Liver (tissue), 9 donors: ENCODE measurements around the gene SNAPC1. TPM values are rescaled to one million over a fixed set of nuclear protein-coding genes. Genes with fewer than 3 reads are reported as not detected.

Experiments
- DNase-seq: peaks from one replicate; pipeline ENCODE4 v3.0.0-alpha.2; 2017; ENCODE audit warnings: low spot score
- H3K27ac ChIP-seq, 2 donors: one replicate each; pipeline ENCODE4 v1.7.0; 2013; ENCODE audit warnings: inconsistent platforms in 2 of 2, low read length in 2 of 2, control low read depth in 1 of 2, low read depth in 1 of 2, mild to moderate bottlenecking in 1 of 2
- H3K27me3 ChIP-seq, 4 donors: one replicate each; pipeline versions ENCODE4 v1.6.1 to v1.7.0; 2013; ENCODE audit warnings: low read length in 3 of 4, inconsistent platforms in 1 of 4, mild to moderate bottlenecking in 1 of 4, moderate library complexity in 1 of 4; ENCODE audit not compliant: control insufficient read depth in 4 of 4, insufficient read depth in 4 of 4
- H3K36me3 ChIP-seq, 4 donors: one replicate each; pipeline versions ENCODE4 v1.6.1 to v1.7.0; 2013; ENCODE audit warnings: low read length in 3 of 4, mild to moderate bottlenecking in 3 of 4, low read depth in 1 of 4, moderate library complexity in 1 of 4; ENCODE audit not compliant: control insufficient read depth in 4 of 4, insufficient read depth in 3 of 4
- H3K4me1 ChIP-seq, 4 donors: one replicate each; pipeline versions ENCODE4 v1.6.1 to v1.7.0; 2013; ENCODE audit warnings: low read length in 3 of 4, mild to moderate bottlenecking in 3 of 4, moderate library complexity in 1 of 4; ENCODE audit not compliant: control insufficient read depth in 4 of 4, insufficient read depth in 4 of 4
- H3K4me3 ChIP-seq, 3 donors: one replicate each; pipeline versions ENCODE4 v1.6.1 to v1.7.0; 2013; ENCODE audit warnings: low read length in 3 of 3, control low read depth in 1 of 3, low read depth in 1 of 3, mild to moderate bottlenecking in 1 of 3
- H3K9ac ChIP-seq, 2 donors: one replicate each; pipeline ENCODE4 v1.7.0; 2013; ENCODE audit warnings: low read length in 2 of 2, mild to moderate bottlenecking in 2 of 2, moderate library complexity in 2 of 2, control low read depth in 1 of 2, low read depth in 1 of 2
- H3K9me3 ChIP-seq, 4 donors: one replicate each; pipeline versions ENCODE4 v1.6.1 to v1.7.0; 2013; ENCODE audit warnings: low read length in 3 of 4; ENCODE audit not compliant: control insufficient read depth in 4 of 4
- EGR1 ChIP-seq, 2 donors: IDR thresholded peaks; 2 replicates each; pipeline ENCODE4 v1.6.1; 2016 to 2018; ENCODE audit warnings: antibody characterized with exemption in 2 of 2, low read depth in 2 of 2
- FOXA2 ChIP-seq: IDR thresholded peaks from 2 replicates; pipeline ENCODE4 v1.6.1; 2016; ENCODE audit warnings: antibody characterized with exemption
- GABPA ChIP-seq, 2 donors: IDR thresholded peaks in 1 of 2; conservative IDR thresholded peaks in 1 of 2; 2 replicates each; pipeline ENCODE4 v1.6.1; 2016; ENCODE audit warnings: antibody characterized with exemption in 2 of 2, mild to moderate bottlenecking in 1 of 2, moderate library complexity in 1 of 2
- HNF4G ChIP-seq: IDR thresholded peaks from 2 replicates; pipeline ENCODE4 v1.6.1; 2016; ENCODE audit warnings: antibody characterized with exemption
- JUND ChIP-seq, 2 donors: IDR thresholded peaks; 2 replicates each; pipeline ENCODE4 v1.6.1; 2016; ENCODE audit warnings: antibody characterized with exemption in 2 of 2
- RAD21 ChIP-seq, 2 donors: IDR thresholded peaks; 2 replicates each; pipeline ENCODE4 v1.6.1; 2016; ENCODE audit warnings: antibody characterized with exemption in 2 of 2, mild to moderate bottlenecking in 2 of 2
- RXRA ChIP-seq, 2 donors: IDR thresholded peaks; 2 replicates each; pipeline ENCODE4 v1.6.1; 2017 to 2018; ENCODE audit warnings: antibody characterized with exemption in 2 of 2, mild to moderate bottlenecking in 1 of 2
- SP1 ChIP-seq: IDR thresholded peaks from 2 replicates; pipeline ENCODE4 v1.6.1; 2018; ENCODE audit warnings: antibody characterized with exemption, mild to moderate bottlenecking
- TAF1 ChIP-seq: conservative IDR thresholded peaks from 2 replicates; pipeline ENCODE4 v1.6.1; 2016; ENCODE audit warnings: antibody characterized with exemption, mild to moderate bottlenecking
- WGBS: extraction: QIAGEN DNeasy Blood & Tissue Kit; methylation state at CpG from one replicate; pipeline ENCODE4 v1.1.7; 2013; 5-methylcytosine and 5-hydroxymethylcytosine counted together
- polyA plus RNA-seq, 2 donors: library from polyadenylated mRNA; stranded (reverse) in 1 of 2; unstranded in 1 of 2; fragments of 200-250 nt in 1 of 2; fragments of >200 nt in 1 of 2; fragmentation: Nextera tagmentation in 1 of 2; extraction: Ambion mirVana in 1 of 2; gene quantifications; one replicate each; pipeline versions ENCODE4 v1.2.1 to v1.2.3, GENCODE V29; 2013 to 2015
- total RNA-seq, 2 donors: library from RNA; depleted of rRNA; stranded (reverse); fragments of >200 nt; gene quantifications; one replicate each; pipeline ENCODE4 v1.2.3, GENCODE V29; 2014
- TF ChIP-seq, protein P1 (sequence below): IDR thresholded peaks from 2 replicates; pipeline ENCODE4 v1.6.1; 2016; ENCODE audit warnings: antibody characterized with exemption
- TF ChIP-seq, protein P2 (sequence below): IDR thresholded peaks from 2 replicates; pipeline ENCODE4 v1.6.1; 2016; ENCODE audit warnings: antibody characterized with exemption
- TF ChIP-seq, protein P3 (sequence below): fragments of 150-350 bp; IDR thresholded peaks from 2 replicates; pipeline ENCODE4 v1.5.1; 2017; ENCODE audit warnings: improper control_type of control experiment, low read depth, low read length; ENCODE audit not compliant: missing input control
- TF ChIP-seq, protein P4 (sequence below): IDR thresholded peaks from 2 replicates; pipeline ENCODE4 v1.6.1; 2016; ENCODE audit warnings: antibody characterized with exemption, mild to moderate bottlenecking
- TF ChIP-seq, protein P5 (sequence below): IDR thresholded peaks from 2 replicates; pipeline ENCODE4 v1.6.1; 2016; ENCODE audit warnings: antibody characterized with exemption
- donor health status: healthy.
- donor health status: healthy.
- donor health status: healthy.
- donor health status: healthy.
- donor health status: healthy.

The SNAPC1 gene
- total and polyA plus RNA-seq, 4 donors = 1.2 to 2.3 (median 1.7) TPM

DNA sequence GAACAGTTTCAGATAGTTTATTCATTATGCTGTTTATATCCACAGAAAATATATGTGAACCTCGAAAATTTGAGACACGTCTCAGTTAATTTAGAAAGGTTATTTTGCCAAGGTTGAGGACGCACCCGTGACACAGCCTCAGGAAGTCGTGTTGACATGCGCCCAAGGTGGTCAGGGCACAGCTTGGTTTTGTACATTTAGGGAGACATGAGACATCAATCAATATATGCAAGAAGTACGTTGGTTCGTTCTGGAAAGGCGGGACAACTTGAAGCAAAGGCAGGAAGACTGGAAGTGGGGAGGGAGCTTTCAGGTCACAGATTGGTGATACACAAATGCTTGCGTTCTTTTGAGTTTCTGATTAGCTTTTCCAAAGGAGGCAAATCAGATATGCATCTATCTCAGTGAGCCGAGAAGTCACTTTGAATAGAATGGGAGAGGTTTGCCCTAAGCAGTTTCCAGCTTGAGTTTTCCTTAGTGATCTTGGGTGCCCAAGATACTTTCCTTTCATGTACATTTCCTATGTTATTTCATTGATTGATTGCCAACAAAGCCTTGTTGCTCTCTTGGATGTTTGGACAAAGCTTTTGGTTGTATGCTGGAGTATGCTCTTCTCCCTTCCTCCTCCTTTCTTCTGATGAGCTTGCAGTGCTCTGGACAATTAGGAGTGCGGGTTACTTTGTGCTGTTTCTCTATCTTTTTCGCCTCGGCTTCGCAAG lies 3.2 kb downstream of the SNAPC1 start:
- Histone ChIP-seq H3K27me3 (no peaks in the 10 kb centered on the region), H3K27ac (no peak overlapping the region), H3K36me3 (peaks cover under 1 to 8% (median 3%) of the 10 kb centered on the region in 4 donors), H3K4me3 (no peak overlapping the region), H3K4me1 (peaks cover 0 to 9% (median 4%) of the 10 kb centered on the region in 4 donors), H3K9me3 (no peaks in the 10 kb centered on the region), H3K9ac (no peak overlapping the region)
- 81% methylated on average over 15 of the region's 15 CpGs for WGBS
- TF ChIP-seq, protein P1, sequence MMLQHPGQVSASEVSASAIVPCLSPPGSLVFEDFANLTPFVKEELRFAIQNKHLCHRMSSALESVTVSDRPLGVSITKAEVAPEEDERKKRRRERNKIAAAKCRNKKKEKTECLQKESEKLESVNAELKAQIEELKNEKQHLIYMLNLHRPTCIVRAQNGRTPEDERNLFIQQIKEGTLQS = no peak
- TF ChIP-seq RXRA (IDR thresholded peaks at IDR 0.05) = no peak
- TF ChIP-seq, protein P2, sequence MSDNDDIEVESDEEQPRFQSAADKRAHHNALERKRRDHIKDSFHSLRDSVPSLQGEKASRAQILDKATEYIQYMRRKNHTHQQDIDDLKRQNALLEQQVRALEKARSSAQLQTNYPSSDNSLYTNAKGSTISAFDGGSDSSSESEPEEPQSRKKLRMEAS = no peak
- TF ChIP-seq, protein P3, sequence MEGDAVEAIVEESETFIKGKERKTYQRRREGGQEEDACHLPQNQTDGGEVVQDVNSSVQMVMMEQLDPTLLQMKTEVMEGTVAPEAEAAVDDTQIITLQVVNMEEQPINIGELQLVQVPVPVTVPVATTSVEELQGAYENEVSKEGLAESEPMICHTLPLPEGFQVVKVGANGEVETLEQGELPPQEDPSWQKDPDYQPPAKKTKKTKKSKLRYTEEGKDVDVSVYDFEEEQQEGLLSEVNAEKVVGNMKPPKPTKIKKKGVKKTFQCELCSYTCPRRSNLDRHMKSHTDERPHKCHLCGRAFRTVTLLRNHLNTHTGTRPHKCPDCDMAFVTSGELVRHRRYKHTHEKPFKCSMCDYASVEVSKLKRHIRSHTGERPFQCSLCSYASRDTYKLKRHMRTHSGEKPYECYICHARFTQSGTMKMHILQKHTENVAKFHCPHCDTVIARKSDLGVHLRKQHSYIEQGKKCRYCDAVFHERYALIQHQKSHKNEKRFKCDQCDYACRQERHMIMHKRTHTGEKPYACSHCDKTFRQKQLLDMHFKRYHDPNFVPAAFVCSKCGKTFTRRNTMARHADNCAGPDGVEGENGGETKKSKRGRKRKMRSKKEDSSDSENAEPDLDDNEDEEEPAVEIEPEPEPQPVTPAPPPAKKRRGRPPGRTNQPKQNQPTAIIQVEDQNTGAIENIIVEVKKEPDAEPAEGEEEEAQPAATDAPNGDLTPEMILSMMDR = no peak
- no peak for TF ChIP-seq HNF4G
- no peak for TF ChIP-seq JUND (IDR thresholded peaks at IDR 0.05)
- no peak for TF ChIP-seq GABPA (IDR thresholded peaks at IDR 0.05 in 1 of 2, conservative IDR thresholded peaks at IDR 0.05 in 1 of 2)
- no peak for TF ChIP-seq RAD21 (IDR thresholded peaks at IDR 0.05)
- TF ChIP-seq EGR1 (IDR thresholded peaks at IDR 0.05; ENCODE audit: low read depth in 2 of 2) = no peak
- no peak for TF ChIP-seq TAF1
- no peak for TF ChIP-seq FOXA2
- no peak for DNase-seq

DNA sequence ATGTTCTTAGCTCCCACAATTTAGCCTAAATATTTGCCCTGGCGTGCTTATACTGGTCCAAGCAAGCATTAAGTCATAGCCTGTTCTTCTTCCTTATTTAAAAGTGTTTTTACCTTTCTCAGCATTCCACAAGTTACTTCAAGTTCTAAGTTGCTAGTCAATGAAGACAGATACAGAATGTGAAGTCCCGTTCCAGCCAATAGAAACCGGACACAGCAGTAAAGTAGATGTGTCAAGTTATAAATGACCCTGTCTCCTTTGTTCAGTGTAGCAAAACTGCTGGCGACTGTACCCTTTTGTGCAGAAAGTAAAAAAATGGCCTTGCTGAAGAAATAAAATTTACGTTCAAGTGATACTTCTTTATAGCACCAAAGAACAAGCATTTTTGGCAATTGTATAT lies 3.9 kb downstream of the SNAPC1 start:
- Histone ChIP-seq H3K4me3 (no peak overlapping the region), H3K4me1 (peaks cover 0 to 9% (median 4%) of the 10 kb centered on the region in 4 donors), H3K9ac (no peak overlapping the region), H3K27ac (no peak overlapping the region), H3K9me3 (no peaks in the 10 kb centered on the region), H3K27me3 (no peaks in the 10 kb centered on the region), H3K36me3 (peaks cover 3 to 12% (median 5%) of the 10 kb centered on the region in 4 donors)
- TF ChIP-seq, protein P4, sequence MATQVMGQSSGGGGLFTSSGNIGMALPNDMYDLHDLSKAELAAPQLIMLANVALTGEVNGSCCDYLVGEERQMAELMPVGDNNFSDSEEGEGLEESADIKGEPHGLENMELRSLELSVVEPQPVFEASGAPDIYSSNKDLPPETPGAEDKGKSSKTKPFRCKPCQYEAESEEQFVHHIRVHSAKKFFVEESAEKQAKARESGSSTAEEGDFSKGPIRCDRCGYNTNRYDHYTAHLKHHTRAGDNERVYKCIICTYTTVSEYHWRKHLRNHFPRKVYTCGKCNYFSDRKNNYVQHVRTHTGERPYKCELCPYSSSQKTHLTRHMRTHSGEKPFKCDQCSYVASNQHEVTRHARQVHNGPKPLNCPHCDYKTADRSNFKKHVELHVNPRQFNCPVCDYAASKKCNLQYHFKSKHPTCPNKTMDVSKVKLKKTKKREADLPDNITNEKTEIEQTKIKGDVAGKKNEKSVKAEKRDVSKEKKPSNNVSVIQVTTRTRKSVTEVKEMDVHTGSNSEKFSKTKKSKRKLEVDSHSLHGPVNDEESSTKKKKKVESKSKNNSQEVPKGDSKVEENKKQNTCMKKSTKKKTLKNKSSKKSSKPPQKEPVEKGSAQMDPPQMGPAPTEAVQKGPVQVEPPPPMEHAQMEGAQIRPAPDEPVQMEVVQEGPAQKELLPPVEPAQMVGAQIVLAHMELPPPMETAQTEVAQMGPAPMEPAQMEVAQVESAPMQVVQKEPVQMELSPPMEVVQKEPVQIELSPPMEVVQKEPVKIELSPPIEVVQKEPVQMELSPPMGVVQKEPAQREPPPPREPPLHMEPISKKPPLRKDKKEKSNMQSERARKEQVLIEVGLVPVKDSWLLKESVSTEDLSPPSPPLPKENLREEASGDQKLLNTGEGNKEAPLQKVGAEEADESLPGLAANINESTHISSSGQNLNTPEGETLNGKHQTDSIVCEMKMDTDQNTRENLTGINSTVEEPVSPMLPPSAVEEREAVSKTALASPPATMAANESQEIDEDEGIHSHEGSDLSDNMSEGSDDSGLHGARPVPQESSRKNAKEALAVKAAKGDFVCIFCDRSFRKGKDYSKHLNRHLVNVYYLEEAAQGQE = no peak
- TF ChIP-seq, protein P5, sequence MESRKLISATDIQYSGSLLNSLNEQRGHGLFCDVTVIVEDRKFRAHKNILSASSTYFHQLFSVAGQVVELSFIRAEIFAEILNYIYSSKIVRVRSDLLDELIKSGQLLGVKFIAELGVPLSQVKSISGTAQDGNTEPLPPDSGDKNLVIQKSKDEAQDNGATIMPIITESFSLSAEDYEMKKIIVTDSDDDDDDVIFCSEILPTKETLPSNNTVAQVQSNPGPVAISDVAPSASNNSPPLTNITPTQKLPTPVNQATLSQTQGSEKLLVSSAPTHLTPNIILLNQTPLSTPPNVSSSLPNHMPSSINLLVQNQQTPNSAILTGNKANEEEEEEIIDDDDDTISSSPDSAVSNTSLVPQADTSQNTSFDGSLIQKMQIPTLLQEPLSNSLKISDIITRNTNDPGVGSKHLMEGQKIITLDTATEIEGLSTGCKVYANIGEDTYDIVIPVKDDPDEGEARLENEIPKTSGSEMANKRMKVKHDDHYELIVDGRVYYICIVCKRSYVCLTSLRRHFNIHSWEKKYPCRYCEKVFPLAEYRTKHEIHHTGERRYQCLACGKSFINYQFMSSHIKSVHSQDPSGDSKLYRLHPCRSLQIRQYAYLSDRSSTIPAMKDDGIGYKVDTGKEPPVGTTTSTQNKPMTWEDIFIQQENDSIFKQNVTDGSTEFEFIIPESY = no peak
- TF ChIP-seq, protein P1 = no peak
- TF ChIP-seq HNF4G = no peak
- no peak for TF ChIP-seq SP1
- TF ChIP-seq, protein P2 = no peak
- no peak for TF ChIP-seq JUND (IDR thresholded peaks at IDR 0.05)
- 86% methylated on average over 5 of the region's 5 CpGs for WGBS
- DNase-seq = no peak
